ENCODE results near the gene DOK5.
"Not testable (repeated sequence)": the region's sequence is repeated elsewhere in the genome, so short reads cannot be mapped to it uniquely, and the experiment has no call there.

DOK5 gene

DNA sequence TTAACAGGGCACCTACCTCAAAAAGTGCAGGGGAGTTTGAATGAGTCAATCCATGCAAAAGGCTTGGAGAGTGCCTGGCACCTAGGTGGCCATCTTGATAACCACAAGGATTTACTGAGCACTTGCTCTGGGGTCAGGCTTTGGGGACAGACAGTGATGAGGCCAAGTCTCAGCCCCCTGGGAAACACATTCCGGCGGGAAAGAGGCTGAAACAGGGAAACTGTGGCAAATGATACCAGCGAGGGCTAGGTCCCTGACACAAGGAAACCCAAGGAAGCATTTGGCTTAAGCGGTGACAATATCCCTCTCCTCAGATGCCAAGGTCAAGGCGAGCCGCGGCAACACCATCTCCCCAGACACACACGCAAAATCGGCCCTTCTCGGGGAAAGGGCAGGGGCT, 527 bp upstream of the DOK5 start:
- Mint-ChIP-seq H3K27ac (ENCODE audit: low read depth) (no peak overlapping the region), H3K9me3 (peaks cover 13% of the 10 kb centered on the region), H3K36me3 (ENCODE audit: insufficient read depth) (no peaks in the 10 kb centered on the region), H3K27me3 (peaks cover 51% of the 10 kb centered on the region), H3K4me1 (no peaks in the 10 kb centered on the region), H3K4me3 (no peak overlapping the region)
- no peak for ATAC-seq (replicated peaks; ENCODE audit: extremely low read depth, poor library complexity, severe bottlenecking)
- DNase-seq (ENCODE audit: low spot score in 2 of 2) = no peak

DNA sequence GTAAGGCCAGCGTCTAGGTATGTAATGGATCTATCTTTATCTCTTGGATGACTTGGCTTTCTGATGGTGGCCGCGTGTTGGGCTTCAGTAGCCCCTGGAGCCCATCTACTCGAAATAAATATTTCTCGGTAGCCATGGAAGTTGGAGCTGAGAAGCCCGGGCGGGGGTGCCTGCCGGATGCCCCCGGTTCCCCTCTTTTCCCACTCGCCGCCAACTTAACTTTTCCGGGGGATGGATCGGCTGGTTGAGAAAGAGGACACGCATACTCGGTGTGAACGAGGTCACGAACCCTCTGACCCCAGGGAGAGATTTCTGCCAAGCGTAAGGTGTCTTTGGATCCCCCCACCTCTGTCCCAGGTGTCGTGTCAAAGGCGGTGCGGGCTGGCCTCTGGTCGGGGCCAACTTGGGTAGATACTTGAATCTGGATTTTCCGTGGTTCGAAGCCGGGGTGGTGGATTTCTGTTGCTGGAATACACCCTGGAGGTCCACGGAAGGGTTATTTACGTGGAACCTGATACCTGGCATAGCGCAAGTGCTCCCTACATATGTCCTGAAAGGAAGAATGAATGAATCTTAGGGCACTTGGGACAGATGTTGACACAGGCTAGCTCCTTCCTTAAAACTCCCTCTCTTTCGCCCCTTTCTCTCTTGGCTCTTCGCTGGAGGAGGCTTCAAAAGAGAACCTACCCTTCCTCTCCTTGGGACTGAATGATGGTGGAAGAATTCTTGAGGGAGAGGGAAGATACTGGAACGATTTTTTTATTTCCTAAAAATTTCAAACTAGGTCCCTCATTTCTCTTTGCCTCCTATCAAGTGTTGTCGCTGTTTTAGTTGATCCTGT, 996 bp downstream of the DOK5 start:
- H3K9me3 Mint-ChIP-seq = peaks cover 9% of the 10 kb centered on the region
- no peaks in the 10 kb centered on the region for H3K36me3 Mint-ChIP-seq (ENCODE audit: insufficient read depth)
- ATAC-seq (replicated peaks; ENCODE audit: extremely low read depth, poor library complexity, severe bottlenecking) (no peak), DNase-seq (ENCODE audit: low spot score in 2 of 2) (no peak)
- no peaks in the 10 kb centered on the region for H3K4me1 Mint-ChIP-seq
- H3K27me3 Mint-ChIP-seq = peaks cover 54% of the 10 kb centered on the region
- no peak overlapping the region for H3K4me3 Mint-ChIP-seq
- H3K27ac Mint-ChIP-seq (ENCODE audit: low read depth) = no peak overlapping the region

DNA sequence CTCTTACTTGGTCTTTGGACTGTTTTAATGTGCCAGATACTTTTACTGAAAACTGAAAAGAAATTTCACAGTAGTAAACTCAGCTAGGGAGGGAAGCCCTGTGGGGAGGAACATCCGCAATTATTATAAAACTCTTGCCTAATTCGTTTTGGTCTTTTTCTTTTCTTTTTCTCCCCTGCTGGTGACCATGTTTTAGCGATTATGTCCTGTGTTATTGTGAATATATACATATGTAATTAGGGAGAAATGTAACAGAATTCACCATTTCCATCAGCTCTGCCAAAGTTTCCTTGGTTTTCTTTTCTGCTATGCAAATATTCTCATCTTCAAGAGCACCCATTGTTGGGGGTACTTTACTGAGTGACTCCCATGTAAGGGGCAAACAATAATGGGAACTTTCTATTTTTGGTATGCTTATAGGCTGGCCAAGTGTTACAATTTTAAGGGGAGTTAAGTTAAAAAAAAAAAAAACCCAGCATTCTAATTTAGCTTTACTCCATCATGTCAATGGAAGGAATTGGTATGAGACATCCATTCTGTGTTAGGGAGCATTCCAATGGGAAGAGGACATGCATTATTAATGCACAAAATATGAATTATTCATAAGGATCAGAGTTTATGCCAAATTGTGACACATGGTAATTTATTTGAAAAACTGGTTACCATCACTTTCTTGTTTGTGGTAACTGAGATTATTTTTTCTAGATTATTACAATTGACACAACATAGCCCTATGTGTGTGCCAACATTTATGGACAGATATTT, 2.0 kb downstream of the DOK5 start:
- H3K9me3 Mint-ChIP-seq = peaks cover 5% of the 10 kb centered on the region
- no peaks in the 10 kb centered on the region for H3K4me1 Mint-ChIP-seq
- H3K36me3 Mint-ChIP-seq (ENCODE audit: insufficient read depth) = no peaks in the 10 kb centered on the region
- H3K27ac Mint-ChIP-seq (ENCODE audit: low read depth) = no peak overlapping the region
- H3K27me3 Mint-ChIP-seq = peaks cover 54% of the 10 kb centered on the region
- no peak overlapping the region for H3K4me3 Mint-ChIP-seq
- no peak for ATAC-seq (replicated peaks; ENCODE audit: extremely low read depth, poor library complexity, severe bottlenecking)
- no peak for DNase-seq (ENCODE audit: low spot score in 2 of 2)

DNA sequence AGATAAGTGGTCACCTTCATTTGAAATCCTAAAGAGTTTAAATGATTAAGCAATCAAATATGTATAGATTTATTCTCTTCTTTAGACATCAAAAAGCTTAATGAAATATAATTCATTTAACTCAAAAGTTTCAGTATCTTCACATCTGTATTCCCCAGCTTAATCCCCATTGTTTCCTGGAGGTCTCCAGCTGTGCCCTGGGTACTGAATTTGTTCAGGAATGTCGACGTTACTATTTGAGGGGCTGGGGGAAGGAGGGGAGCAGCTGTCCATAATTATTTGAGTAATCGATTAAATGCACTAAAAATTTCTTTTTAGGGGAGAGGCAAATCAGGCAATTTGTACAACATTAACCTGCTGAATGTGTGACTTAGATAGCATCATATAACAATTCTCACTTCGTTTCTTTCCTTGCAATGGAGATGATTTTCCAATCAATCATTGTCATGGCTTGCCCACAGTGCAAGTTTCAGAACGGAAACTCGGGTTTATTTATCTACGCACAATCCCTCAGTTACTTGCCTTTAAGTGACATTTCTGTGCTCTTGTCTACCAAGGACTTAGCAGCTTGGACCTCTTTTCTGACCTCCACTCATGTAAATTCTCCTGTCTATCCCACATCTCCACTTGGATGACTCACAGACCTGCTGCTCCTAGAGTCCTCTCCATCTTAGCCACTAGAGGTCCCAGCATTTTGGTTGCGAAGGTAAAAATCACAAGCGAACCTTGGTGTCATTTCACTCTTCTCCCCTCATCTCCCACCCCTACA, 3.9 kb downstream of the DOK5 start:
- H3K4me3 Mint-ChIP-seq = no peak overlapping the region
- DNase-seq (ENCODE audit: low spot score in 2 of 2) (no peak), ATAC-seq (replicated peaks; ENCODE audit: extremely low read depth, poor library complexity, severe bottlenecking) (no peak)
- no peak overlapping the region for H3K27ac Mint-ChIP-seq (ENCODE audit: low read depth)
- peaks cover 43% of the 10 kb centered on the region for H3K27me3 Mint-ChIP-seq
- peaks cover 4% of the 10 kb centered on the region for H3K9me3 Mint-ChIP-seq
- H3K36me3 Mint-ChIP-seq (ENCODE audit: insufficient read depth) = no peaks in the 10 kb centered on the region
- no peaks in the 10 kb centered on the region for H3K4me1 Mint-ChIP-seq

DNA sequence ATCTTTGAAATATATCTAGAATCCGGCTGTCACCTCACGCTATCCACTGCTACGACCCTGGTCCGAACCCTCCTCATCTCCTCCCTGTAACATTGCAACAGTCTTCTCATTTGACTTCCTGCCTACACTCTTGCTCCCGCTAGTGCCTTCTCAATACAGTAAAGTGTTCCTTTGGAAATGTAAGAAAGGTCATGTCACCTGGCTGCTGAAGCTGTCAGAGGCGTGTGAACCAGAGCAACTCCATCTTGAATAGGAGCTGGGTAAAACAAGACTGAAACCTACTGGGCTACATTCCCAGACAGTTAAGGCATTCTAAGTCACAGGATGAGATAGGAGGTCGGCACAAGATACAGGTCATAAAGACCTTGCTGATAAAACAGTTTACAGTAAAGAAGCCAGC, 4.5 kb downstream of the DOK5 start:
- H3K4me3 Mint-ChIP-seq; DNase-seq (ENCODE audit: low spot score in 2 of 2); H3K4me1 Mint-ChIP-seq; ATAC-seq (replicated peaks; ENCODE audit: extremely low read depth, poor library complexity, severe bottlenecking); H3K36me3 Mint-ChIP-seq (ENCODE audit: insufficient read depth); H3K27ac Mint-ChIP-seq (ENCODE audit: low read depth); H3K9me3 Mint-ChIP-seq: not testable (repeated sequence)
- peaks cover 37% of the 10 kb centered on the region for H3K27me3 Mint-ChIP-seq

DNA sequence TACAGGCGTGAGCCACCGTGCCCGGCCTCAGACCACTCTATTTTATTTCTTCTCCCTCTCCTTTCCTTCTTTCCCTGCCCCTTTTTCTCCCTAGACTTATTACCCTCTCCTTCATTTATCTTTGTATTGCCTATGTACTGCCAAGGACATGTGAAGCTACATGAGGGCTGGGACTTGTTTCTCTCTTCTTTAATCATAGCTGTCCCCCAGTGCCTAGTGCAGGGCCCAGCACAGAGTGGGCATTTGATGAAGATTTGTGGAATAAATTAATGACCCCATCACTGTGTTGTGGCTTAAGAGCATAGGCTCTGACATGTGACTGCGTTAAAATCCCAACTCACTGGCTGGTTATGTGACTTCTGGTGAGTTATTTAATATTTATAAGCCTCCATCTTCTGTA, 6.0 kb downstream of the DOK5 start:
- H3K27ac Mint-ChIP-seq (ENCODE audit: low read depth) = no peak overlapping the region

DNA sequence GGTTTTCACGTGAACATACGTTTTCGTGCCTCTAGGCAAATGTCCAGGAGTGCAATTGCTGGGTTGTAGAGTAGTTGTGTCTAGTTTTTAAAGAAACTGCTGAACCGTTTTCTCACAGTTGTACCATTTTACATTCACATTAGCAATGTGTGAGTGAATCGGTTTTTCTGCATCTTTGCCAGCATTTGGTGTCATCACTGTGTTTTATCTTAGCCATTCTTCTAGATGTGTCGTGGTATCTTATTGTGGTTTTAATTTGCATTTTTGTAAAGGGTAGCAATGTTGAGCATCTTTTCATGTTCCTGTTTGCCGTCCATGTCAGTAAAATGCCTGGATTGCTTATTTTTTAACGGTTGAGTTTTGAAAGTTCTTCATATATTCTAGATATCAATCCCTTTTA, 10.2 kb downstream of the DOK5 start:
- Mint-ChIP-seq H3K27me3 (peaks cover 3% of the 10 kb centered on the region), H3K4me1 (no peaks in the 10 kb centered on the region), H3K4me3 (no peak overlapping the region), H3K36me3 (ENCODE audit: insufficient read depth) (no peaks in the 10 kb centered on the region), H3K27ac (ENCODE audit: low read depth) (no peak overlapping the region), H3K9me3 (no peaks in the 10 kb centered on the region)
- ATAC-seq (replicated peaks; ENCODE audit: extremely low read depth, poor library complexity, severe bottlenecking) = no peak
- DNase-seq (ENCODE audit: low spot score in 2 of 2) = no peak

More for the DNA sequence above, 6.0 kb downstream of the DOK5 start:
- no peak overlapping the region for H3K4me3 Mint-ChIP-seq
- ATAC-seq (replicated peaks; ENCODE audit: extremely low read depth, poor library complexity, severe bottlenecking) = no peak
- DNase-seq (ENCODE audit: low spot score in 2 of 2) = no peak
- H3K36me3 Mint-ChIP-seq (ENCODE audit: insufficient read depth) = no peaks in the 10 kb centered on the region
- no peaks in the 10 kb centered on the region for H3K4me1 Mint-ChIP-seq
- H3K9me3 Mint-ChIP-seq = no peaks in the 10 kb centered on the region
- peaks cover 25% of the 10 kb centered on the region for H3K27me3 Mint-ChIP-seq

DNA sequence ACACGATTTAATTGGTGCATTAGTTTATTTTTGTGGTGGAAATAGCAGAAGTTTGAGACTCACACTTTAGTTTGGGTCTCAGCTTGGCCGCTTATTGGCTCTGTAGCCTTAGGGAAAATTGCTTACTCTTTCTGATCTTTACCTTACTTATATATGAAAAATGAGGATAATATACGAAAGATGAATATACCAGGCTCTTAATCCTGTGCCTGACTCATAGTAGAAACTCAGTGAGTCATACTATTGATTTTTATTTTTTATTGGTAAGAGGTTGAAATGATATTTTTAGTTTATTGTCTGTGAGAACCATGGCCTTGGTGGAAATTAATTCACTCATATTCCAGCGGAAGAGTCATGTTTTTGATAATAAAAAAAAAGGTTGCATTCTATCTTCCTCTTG, 11.2 kb downstream of the DOK5 start:
- no peaks in the 10 kb centered on the region for H3K4me1 Mint-ChIP-seq
- H3K9me3 Mint-ChIP-seq = no peaks in the 10 kb centered on the region
- no peak overlapping the region for H3K27ac Mint-ChIP-seq (ENCODE audit: low read depth)
- ATAC-seq (replicated peaks; ENCODE audit: extremely low read depth, poor library complexity, severe bottlenecking) (no peak), DNase-seq (ENCODE audit: low spot score in 2 of 2) (no peak)
- H3K4me3 Mint-ChIP-seq = no peak overlapping the region
- no peaks in the 10 kb centered on the region for H3K36me3 Mint-ChIP-seq (ENCODE audit: insufficient read depth)
- peaks cover 11% of the 10 kb centered on the region for H3K27me3 Mint-ChIP-seq

DNA sequence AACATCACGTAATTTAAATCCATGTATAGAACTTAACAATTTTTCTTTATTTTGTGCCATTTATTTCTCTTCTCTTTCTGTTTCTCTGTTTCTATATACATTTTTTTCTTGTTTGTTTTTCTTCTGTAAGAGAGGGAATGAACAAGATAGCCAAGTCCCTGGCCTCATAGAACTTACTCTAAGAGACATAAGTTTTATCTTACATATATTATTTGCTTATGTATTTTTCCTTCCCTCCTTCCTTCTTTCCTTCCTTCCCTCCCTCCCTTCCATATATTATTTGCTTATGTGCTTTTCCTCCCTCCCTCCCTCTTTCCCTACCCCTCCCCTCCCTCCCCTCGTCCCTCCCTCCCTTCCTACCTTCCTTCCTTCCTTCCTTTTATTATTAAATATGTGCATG, 13.0 kb downstream of the DOK5 start:
- H3K27me3 Mint-ChIP-seq = peaks cover 11% of the 10 kb centered on the region
- DNase-seq (ENCODE audit: low spot score in 2 of 2) (no peak), ATAC-seq (replicated peaks; ENCODE audit: extremely low read depth, poor library complexity, severe bottlenecking) (no peak)
- no peaks in the 10 kb centered on the region for H3K36me3 Mint-ChIP-seq (ENCODE audit: insufficient read depth)
- H3K4me1 Mint-ChIP-seq = no peaks in the 10 kb centered on the region
- no peaks in the 10 kb centered on the region for H3K9me3 Mint-ChIP-seq
- no peak overlapping the region for H3K4me3 Mint-ChIP-seq
- H3K27ac Mint-ChIP-seq (ENCODE audit: low read depth) = no peak overlapping the region

DNA sequence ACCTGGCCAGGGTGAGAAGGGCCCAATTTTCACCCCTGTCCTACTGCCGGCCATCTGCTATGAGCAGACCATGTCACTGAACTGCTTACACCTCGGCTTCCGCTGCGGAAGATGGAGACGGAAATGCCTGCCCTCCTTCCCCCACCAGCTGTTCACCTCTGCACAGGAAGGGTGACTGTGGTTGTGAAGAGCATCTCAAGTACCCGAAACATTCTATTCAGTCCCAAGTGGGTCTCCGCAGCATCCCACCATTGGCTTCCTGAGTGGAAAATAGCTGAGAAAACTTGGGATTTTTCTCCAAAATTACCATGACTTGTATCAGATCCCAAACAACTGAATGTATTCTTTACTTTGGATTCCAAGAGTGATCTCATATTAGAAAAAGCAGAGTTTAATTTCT, 16.1 kb downstream of the DOK5 start:
- Mint-ChIP-seq H3K27ac (ENCODE audit: low read depth) (no peak overlapping the region), H3K4me3 (no peak overlapping the region), H3K27me3 (peaks cover 11% of the 10 kb centered on the region), H3K9me3 (no peaks in the 10 kb centered on the region), H3K4me1 (no peaks in the 10 kb centered on the region), H3K36me3 (ENCODE audit: insufficient read depth) (no peaks in the 10 kb centered on the region)
- no peak for DNase-seq (ENCODE audit: low spot score in 2 of 2)
- no peak for ATAC-seq (replicated peaks; ENCODE audit: extremely low read depth, poor library complexity, severe bottlenecking)

DNA sequence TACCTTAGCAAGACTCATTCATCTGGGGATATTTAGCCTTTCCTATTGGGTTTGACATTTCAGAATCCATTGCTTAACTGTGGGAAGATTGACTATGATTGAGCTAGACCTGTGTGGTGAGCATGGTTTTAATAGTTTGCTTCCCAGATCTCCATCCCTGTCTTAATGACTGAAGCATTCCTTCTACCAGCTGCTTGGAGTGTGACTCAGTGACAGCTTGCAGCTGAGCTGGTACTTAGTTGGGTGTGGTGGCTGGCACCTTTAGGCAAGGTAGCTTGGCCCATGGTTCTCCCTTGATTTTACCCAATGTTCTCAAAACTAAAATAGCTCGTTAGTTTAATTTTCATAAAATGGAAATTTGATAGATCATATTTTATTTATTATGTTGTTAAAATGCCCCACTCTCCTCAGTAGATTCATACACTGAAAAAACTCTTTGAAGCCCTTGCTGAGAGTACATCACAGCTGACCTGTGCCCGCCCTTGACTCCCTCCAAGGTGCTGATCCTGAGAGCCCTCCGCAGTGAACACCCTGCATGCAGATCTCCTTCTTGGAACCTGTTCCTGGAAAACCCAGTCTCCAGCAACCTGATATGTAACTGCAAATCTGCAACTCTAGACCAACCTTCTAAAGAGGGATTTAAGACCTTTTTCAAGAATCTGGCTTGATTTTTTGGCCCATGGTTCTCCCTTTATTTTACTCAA, 19.1 kb downstream of the DOK5 start:
- Mint-ChIP-seq H3K27me3 (peaks cover 16% of the 10 kb centered on the region), H3K27ac (ENCODE audit: low read depth) (no peak overlapping the region), H3K9me3 (no peaks in the 10 kb centered on the region), H3K36me3 (ENCODE audit: insufficient read depth) (no peaks in the 10 kb centered on the region), H3K4me3 (no peak overlapping the region), H3K4me1 (no peaks in the 10 kb centered on the region)
- DNase-seq (ENCODE audit: low spot score in 2 of 2) (no peak), ATAC-seq (replicated peaks; ENCODE audit: extremely low read depth, poor library complexity, severe bottlenecking) (no peak)
